Superior temporal gyrus (tissue), 1 donor: ENCODE results near the gene ZFPM1.

ENCODE experiments used
- DNase-seq: peaks from one replicate; pipeline ENCODE4 v3.0.0-alpha.2; 2016; ENCODE audit errors: extremely low spot score

The ZFPM1 gene

GRCh38 chr16:88497561-88498462, 44.7 kb downstream of the ZFPM1 start:
- DNase-seq = no peak

GRCh38 chr16:88498576-88499208, 45.6 kb downstream of the ZFPM1 start:
- DNase-seq = no peak

DNA sequence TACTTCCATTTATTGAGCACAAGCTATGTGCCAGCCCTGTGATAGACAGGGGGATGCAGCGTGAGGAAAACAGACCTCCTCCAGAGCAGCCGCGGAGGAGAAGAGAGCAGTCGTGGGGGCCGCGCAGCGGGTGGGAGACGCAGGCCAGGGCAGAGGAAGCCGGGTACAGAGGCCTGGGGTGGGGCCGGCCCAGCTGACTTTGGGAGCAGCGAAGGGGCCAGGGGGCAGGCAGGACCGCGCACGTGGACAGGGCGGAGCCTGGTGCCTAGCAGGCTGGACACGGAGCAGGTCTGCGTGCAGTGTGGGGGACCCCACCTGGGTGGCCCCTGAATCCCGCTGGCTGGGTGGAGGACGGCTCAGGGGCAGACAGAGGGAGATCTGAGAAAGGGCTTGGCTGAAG, 46.2 kb downstream of the ZFPM1 start:
- no peak for DNase-seq

GRCh38 chr16:88499836-88500251, 46.8 kb downstream of the ZFPM1 start:
- no peak for DNase-seq

- DNase-seq = no peak
These were observed 47.2 kb downstream of the ZFPM1 start for GRCh38 chr16:88500255-88500661.

DNA sequence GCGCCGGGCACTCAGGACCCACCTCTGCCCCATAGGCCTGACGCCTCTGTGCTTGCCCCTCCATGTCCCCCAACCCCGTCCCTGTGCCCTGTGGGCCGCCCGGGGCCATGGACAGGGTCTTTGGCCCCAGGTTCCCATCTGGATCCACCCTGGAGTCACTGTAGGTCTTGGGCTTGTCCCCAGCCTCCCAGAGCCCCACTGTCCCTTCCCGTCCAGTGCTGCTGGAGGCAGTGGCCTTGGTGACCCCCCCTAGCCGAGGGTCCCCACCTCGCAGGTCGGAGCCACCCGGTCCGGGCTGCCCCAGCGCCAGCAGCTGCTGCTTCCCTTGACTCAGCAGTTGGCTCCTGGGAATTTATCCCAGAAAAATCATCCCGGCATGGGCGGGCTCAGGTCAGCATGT, 49.3 kb downstream of the ZFPM1 start:
- no peak for DNase-seq

GRCh38 chr16:88502776-88503280, 49.7 kb downstream of the ZFPM1 start:
- no peak for DNase-seq

DNA sequence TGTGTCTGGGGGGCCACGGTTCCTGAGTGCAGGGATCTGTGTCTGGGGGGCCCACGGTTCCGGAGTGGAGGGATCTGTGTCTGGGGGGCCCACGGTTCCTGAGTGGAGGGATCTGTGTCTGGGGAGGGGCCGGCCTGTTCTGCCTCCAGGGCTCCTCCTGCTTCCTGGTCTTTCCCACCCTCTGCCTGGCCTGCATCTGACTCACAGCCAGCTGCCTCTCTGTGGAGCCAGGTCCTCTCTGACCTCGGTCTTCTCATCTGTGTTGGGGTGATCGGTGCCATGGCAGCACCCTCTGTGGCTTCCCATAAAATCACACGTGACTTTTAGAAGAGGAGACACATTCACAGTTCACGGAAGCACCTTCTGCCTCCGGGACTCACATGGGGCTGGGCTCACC, 50.3 kb downstream of the ZFPM1 start:
- DNase-seq = no peak

GRCh38 chr16:88503771-88504488, 50.9 kb downstream of the ZFPM1 start:
- DNase-seq = no peak

DNA sequence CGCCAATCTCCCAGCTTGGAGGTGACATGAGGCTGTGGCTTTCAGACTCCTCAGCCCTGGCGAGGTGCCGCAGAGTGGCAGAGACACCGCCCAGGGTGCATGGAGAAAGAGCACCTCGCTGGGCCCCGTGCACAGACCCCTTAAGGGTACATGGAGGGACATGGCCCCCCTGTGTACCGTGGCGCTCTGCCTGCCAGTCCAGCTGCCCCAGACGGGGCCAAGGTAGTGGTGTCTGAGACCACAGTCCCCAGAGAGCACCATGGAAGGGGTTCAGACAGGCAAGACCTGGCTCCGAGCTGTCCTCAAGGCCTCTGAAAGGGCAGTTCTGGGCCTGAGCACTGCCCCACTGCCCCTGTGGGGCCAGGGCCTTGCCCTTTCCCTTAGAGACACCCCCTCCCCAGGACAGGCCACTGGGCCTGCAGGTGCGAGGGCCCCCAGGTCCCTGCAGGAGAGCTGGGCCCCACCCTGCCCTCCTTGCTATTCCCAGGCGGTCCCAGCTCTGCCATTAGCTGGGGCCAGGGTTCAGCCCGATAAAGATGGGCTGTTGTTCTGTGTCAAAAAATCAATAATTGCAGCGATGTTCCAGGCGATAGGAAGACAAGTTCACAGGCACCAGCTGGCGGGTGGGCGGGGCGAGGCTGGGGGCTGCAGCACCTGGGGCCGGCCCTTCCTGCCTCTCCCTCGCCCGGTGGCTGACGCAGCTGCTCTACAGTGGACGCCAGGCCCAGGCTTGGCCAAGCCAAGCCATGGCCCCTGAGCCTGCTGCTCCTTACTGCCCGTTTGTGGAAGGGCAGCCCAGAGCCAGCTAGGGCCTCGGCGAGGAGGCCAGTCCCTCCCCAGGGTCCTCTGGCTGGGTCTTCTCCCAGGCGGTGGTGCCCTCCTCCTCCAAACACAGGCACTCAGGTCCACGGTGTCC, 51.7 kb downstream of the ZFPM1 start:
- no peak for DNase-seq

DNA sequence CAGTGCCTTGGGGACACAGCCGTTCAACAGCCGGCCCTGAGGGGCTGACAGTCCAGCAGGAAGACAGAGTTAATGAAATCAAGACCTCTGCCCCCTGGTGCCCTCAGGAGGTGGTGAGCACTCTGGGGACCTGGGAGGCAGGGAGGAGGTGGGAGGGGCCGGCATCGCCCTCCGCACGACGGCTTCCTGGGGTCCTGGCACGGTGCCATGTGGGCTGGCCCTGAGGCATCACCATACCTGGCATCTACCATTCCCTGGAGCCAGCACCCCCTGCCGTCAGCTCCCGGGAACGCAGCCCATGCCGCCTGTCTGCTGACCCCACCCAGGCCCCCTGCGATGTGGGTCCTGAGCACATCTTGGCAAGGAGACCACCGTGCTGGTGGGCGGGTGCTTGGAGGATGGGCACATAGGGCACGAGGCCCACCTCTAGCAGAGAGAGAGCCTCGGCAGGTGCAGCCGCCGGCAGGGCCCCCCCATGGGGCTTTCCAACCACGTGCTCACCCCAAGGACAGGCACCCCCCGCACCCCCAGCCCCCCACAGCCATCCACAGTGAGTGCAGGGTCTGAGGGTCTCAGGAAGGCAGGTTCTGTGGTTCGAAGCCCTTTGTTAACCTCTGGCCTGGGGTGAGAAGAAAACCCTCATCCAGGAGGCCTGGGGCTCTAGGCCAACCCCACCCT, 52.5 kb downstream of the ZFPM1 start:
- no peak for DNase-seq

DNA sequence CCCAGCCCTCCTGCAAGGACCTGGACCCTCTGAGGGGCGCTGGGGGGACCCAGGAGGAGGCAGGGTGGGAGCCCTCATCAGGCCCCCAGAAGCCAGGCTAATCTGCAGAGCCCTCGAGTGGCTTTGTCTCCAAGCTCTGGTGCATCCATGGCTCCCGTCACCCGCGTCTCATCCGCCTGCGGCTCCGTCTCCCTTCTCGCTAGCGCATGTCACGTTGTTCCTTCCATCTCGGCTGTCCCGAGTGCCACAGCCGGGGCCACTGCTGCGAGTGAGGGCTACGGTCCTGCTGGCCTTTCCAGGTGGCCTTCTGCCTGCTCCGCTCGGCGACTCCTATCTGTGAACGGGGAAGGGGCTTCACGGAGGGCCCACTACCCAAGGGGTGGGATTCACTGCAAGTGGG, 53.6 kb downstream of the ZFPM1 start:
- no peak for DNase-seq

GRCh38 chr16:88507231-88507743, 54.2 kb downstream of the ZFPM1 start:
- no peak for DNase-seq

DNA sequence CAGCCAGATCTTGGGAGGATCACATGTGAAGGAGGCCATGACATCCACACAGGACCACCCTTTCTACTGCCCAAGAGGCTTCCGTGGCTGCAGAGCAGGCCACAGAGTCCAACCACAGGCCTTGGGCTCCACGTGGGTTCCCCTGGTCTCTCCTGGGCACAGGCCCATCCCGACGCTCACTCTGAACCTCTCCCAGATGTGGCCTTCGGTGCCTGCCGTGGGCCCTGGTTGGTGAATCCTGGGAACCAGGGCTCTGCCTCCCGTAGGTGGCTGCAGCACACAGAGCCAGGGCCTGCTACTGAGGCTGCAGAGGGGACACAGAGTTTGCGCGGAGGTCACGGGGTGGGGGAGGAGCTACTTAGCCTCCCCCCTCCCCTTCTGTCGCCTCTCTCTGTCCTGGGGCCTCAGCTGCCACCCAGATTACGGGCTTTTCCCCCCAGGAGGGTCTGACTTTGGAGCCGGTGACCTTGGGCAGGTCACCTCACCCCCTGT, 55.3 kb downstream of the ZFPM1 start:
- DNase-seq = no peak

DNA sequence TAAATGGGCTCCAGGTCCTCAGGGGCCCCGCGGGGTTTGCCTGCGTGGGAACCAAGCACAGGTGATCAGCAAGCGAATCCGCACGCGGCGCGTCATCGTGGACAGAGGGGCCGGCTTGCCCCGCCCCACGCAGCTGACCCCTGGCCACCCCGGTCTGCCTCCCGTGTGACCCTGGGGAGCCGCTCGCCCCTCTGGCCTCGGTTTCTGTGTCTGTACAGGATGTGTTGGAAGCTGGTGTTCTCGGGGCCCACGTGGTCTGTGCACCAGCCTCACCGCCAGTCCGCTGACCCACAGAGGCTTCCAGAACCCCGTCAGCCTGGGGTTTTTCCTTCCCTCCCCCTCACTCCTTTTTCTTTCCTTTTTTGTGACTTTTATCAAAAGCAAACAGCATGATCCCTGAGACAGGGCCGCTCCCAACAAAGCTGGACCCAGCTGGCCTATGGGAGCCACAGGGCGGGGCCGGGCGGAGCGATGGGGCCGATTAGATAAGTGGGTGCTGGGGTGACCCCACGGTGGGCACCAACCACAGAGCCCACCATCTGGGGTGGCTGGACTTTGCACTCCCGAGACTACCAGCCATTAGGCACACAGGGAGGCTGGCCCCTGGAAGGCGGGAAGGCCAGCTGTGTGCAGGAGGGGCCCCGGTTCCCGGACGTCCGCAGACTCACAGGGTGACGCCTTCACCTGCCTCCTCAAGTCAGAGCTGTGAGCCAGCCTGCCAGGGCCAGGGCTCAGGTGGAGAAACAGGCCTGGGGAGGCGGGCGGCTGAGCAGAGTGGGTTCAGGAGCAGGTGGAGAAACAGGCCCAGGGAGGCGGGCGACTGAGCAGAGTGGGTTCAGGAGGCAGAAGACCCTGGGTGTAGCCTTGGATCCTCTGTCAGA, 56.0 kb downstream of the ZFPM1 start:
- no peak for DNase-seq

- DNase-seq = no peak
These were observed 56.6 kb downstream of the ZFPM1 start for GRCh38 chr16:88509749-88510069.

DNA sequence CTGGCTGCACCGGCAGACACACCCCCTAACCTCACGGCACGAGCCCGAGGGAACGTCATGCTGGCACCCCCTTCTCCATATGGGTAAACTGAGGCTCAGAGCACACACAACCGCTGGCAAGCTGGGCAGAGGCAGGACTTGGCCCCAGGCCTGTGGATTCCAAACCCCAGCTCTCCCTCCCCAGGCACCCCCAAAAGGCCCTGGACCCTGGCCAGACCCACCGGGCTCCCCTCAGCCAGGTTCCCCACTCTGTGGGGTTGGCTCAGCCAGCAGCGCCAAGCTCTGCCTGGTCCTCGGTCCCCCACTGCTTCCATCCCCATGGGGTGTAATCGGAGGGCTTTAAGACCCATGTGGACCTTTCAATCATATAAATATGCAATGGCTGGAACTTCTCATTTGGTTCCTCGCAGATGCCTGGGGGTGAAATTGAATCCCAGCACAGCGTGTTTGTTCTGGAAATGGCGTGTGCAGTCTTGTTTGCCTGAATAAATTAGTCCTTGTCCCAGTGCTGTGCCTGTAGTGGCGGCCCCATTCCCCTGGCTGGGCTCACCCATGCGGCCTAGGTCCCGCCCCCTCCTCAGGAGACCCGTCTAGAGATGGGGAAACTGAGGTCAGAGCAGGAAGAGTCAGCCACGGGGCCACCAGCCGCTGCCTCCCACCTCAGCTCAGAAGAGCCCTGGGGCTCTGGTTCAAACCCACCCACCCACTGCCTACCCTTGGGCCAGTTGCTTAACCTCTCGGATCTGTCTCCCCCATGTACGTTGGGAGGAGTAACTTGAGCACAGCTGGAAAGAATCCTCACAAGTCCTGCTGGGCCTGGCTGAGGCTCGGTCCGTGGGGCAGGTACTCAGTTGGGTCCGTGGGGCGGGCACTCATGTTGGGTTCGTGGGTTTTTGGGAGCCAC, 57.3 kb downstream of the ZFPM1 start:
- no peak for DNase-seq

DNA sequence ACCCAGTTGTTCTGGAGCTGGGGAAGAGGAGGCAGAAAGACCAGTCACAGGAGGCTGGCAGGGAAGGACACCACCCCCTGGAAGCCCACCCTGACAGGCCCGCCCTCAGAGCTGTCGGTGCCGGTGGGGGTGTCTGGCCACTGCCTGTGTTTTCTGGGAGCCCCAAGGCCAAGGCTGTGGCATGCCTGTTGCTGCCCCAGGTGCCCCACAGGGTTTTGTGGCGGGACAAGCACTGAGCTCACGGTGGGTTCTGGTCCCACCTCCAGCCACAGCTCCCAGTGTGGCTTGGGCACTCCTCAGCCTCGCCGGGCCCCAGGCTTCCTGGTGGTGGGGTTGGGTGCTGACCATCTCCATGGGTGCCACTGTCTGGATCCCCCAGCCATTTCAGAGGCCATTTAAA, 58.0 kb downstream of the ZFPM1 start:
- no peak for DNase-seq
